HUDEP-2 (cell line): ENCODE data around the gene GTF2I.
"Not testable (repeated sequence)": the region's sequence is repeated elsewhere in the genome, so short reads cannot be mapped to it uniquely, and the experiment has no call there.

Experiments used
- DNase-seq, 76 experiments: peaks; one replicate each; lab custom pipeline; 2025; ENCODE audit not compliant: unreplicated experiment in 76 of 76; lab: John Stamatoyannopoulos, UW

Gene GTF2I

DNA sequence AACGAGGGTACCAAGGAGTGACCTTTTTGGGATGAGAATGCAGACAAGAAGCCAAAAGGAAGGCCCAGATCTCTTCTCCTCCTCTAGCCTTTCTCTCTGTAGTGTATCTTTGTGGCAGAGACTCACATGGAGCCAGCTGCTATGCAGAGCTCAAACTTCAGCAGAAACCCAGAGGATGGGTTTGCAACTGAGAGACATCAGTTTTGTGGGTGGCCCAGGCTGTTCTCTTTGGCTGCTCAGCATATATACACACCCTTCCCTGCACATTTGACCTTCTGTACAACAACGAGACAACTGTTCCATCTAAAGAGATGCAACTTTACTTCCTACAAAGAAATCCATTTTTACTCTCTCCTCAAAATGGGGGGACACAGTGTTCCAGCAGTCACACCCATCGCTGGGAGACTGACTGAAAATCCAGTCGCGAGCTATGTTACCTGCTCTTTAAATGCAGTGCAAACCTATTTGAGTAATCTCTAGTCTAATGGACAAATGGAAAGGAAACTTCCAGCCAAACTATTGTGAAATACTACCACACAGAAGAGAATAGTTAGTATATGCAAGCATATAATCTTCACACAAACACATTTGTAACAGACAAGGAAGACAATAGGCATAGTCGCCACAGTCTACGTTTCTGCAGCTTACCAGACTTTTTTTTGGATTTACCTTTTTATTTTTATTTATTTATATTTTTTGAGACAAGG is 51.2 kb downstream of the GTF2I start:
- no peak for DNase-seq

DNA sequence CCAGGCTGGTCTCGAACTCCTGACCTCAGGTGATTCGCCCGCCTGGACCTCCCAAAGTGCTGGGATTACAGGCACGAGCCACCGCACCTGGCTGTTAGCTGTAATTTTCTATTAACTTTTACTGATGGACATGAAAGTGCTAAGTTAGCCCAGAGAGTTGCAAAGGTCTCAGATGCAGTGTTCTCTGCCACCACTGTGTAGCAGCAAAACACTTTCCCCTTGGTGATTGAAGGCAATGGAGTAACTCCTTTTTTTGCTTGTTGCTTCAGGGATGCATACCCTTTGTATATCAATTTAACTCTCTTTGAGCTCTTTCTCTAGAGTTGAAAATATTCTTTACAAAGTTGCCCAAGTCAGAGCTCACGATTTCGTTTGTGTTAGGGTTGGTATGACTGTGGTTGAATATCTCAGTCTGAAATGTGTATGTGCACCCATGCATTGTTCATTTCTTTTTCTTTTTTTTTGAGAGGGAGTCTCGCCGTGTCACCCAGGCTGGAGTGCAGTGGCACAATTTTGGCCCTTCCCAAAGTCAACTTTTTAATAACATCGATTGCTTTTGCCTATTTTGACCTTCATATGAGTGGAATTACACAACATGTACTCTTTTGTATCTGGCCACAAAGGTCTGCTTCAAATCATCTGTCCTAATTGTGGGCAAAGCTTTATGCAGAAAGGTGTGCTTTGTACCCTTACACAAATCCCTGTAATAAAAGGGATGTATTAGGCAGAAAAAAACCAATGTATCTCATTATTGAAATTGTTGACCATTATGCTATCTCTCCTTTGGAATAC is 52.6 kb downstream of the GTF2I start:
- peak in 1 of 76 experiments; percentile 1 for DNase-seq

DNA sequence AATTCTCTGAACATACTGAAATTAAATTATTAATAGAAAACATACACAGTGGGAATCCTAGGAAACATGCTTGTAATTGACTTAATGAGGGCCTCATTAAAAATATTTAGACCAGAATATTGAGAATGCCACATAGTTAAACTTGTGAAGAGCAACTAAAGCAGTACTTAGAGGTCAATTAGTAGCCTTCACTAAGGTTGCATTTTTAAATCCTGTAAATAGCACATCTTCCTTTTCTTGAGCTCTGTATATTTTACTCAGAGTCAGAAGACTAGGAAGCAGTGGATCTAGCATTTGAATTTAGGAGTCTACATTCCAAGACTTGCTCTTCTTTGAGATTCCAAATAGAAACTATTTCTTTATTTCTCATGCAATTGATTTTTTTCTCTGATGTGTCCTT is 56.0 kb downstream of the GTF2I start:
- DNase-seq: no peak

DNA sequence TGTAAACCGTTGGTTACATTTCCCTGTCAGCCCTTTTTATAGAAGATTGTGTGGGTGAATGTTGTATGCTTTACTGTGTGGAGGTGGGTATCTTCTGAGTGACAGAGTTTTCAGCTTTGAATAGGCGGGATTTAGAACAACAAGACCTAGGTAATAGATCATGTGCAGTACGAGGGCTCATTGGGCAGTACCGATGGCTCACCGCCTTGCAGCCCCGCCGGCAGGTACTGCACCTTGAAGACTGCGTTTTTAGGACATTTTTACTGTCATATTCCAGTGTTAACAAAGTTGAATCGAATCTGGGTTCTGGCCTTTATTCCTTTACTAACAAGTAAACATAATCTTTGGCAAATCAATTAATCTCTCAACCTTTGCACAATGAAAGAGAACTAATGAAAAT is 60.4 kb downstream of the GTF2I start:
- DNase-seq: no peak

DNA sequence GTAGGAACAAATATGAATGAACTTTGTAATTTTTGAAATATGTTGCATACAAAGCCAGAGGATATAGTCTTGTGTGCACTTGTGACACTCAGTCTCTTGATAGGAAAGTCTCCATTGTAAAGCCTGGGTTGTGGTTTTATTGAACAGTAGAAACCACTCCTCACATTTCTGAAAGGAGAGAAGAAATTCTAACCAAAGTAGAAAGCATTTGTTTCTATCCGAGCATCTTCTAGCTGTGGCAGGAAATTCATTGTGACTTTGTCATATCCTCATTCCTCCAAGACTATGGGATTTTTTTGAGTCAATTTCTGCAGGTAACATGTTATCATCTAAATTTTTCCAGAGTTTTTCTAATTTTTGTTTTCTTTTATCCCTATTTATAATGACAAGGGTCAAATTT is 60.8 kb downstream of the GTF2I start:
- DNase-seq: no peak

DNA sequence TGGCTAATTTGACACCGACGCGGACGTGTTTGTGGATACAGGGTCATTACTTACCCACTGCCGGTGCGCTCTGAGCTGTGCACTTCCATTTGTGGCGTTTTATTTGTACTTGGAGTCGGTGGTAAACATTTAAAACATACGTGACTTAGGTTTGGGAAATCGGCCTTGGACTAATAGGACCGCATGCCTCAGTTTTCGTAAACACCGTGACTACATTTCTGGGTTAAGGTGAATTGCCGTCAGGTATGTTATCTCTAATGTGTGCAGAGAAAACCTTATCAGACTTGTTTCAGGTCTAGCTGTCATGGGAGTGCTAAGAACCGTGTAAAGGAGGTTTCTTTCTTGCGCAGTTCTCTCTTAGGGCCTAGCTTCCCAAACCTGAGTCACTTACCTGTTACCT is 64.6 kb downstream of the GTF2I start:
- DNase-seq: no peak

DNA sequence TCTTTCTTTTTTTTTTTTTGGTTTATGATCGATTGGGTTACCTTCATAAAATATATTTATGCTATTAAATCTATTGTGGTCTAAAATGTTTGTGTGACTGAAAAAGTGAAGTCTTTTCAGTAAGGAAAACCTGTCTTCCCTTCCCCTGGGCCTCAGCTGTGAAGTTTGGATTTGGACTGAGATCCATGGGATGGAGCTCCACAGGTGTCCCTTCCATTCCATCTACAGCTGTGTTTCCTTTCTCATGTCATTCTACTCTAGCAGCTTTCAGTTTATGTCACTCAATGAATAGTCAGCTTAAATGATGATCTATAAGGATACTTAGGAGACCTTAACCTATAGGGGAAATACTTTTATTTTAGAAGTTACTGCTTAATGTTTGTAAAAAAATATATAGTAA is 68.3 kb downstream of the GTF2I start:
- DNase-seq: no peak

DNA sequence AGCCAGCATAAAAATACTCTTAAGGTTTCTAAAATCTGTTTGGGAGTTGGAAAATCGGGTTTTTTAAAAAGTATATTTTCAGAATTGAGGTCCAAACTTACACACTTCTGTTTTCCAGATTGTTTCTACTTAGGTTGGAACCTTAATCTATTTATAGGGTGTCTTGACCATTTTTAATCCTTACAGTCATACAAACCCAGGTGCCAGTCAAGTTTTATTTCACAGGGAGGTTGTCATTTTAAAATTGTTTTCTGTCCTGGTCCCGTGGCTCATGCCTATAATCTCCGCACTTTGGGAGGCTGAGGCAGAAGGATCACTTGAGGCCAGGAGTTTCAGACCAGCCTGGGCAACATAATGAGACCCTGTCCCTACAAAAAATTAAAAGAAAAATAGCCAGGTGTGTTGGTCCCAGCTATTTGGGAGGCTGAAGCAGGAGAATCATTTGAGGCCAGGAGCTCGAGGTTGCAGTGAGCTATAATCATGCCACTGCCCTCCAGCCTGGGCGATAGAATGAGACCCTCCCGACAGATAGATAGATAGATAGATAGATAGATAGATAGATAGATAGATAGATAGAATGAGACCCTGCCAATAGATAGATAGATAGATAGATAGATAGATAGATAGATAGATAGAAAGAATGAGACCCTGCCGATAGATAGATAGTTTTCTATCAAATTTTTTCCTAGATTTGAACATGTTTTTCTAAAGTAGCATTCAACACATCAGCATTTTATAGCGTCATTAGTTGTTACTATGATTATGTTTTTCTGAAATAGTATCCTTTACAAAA is 69.0 kb downstream of the GTF2I start:
- DNase-seq: no peak

DNA sequence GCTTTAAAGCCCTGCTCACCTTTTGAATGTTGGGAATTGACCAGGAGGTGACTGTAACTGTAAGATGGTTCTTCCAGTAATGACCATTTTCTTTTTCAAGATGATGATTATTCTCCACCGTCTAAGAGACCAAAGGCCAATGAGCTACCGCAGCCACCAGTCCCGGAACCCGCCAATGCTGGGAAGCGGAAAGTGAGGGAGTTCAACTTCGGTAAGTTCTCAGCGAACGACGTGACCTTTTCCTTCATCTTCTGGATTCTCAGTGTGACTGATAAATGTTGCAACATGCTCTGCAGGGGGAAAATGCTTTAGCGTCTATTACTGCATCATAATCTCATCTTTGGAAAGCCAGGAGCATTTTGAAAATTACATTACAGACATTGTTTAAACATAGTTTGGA is 71.2 kb downstream of the GTF2I start:
- not testable (repeated sequence) for DNase-seq

DNA sequence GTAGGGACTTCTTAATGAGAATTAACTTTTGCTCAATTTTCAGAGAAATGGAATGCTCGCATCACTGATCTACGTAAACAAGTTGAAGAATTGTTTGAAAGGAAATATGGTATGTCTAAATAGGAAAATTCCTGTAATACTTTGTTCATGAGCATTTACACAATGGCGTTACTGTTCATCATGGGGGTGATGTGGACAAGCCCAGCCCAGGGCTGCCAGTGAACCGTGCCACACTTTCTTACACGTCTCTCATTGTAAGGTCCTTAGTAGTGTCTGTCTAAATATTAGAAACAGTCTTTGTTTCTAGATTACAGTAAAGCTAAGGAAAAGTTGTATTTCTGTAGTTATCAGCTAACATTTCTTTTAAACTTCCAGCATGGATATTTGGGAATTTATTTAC is 72.7 kb downstream of the GTF2I start:
- not testable (repeated sequence) for DNase-seq

DNA sequence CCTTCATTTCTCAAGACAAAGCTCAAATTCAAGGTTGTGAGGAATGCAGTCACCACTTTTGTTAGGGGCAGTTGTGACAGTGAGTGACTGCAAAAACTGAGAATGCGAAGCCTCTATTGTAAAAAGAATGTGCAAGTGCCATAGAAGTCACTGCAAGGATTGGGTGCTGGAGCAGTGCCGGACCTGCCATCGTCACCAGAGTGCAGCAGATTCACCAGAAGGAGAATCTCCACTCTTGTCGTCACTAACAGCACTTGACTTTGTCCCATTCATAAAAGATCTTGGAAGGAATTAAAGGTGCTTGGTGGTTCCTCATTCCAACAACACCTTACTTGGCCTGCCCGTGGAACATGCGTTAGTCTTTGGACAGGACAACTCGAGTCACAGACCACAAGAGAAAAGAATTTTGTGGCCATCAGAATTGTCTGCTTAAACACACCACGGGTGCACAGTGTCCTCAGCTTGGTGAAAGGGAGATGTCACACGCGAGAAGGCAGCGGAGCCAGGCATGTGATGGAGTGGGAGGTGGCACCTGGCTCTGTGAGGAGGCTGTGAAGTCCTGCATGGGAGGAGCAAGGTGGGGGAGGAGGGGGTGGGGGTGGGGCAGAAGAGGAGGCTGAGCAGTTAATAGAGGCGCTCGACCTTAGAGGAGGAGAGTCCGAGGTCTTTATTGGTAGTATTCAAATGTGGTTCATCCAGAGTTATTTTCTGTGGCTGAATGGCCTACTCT is 82.6 kb downstream of the GTF2I start:
- not testable (repeated sequence) for DNase-seq

DNA sequence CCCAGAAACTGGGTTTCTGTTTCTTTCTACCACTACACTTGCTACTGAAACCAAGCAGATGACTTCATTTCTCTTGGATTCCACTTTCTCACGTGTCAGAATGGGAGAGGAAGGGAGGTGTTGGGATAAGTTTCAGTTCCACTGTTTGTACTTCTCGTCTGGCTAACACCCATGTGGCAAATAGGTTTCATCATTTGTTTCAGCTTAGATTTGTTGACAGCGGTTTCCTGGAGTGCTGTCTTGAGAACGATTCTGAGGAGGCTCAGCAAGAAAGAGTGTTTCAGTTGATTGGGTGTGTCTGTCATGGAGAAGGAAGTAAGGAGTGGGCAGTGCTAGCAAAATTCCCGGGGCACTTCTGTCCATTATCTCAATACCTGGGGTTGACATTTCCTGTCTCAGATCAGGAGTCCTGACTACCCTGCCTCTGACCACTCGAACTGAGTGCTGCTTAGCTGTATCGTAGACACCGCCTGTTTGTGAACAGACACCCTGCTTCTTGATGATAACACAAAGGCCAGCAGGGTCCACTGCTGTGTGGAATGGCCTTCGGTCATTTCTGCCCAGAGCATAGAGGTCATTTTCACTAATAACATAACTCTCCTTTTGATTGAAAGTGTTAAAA is 86.5 kb downstream of the GTF2I start:
- DNase-seq: not testable (repeated sequence)

DNA sequence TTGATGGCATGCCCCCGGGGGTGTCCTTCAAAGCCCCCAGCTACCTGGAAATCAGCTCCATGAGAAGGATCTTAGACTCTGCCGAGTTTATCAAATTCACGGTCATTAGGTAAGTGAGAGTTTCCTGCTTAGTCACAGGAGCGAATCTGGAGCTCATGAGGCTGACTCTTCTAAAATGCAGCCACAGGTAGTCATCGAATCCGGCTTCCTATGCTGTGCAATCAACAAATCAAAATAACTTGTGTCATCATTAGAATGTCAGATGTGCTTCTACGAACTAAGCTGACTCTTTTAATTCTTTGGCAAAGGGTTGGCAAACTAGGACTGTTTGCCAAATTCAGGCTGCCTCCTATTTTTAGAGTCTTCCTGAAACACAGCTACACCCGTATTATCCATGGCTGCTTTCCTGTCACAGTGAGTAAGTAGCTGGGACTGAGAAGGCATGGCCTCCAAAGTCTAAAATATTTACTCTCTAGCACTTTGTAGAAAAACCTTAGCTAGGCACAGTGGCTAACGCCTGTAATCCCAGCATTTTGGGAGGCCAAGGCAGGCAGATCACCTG is 96.5 kb downstream of the GTF2I start:
- not testable (repeated sequence) for DNase-seq

DNA sequence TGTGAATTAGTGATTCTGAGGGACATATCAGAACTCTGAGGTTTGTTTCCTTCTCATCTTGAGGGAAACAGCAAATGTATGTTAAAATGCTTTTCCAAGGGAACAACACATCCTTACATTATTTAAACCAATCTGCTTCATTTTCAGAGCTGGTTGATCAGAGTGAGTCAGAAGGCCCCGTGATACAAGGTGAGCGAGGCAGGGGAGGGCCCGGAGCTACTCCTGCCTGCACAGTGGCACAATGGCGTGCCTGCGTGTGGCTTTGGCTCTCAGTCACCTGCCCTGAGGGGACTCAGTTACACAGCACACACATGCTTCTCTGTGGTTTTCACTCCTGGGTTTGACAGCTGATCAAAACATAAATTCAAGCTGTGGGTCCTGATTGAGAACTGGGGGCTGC is 99.2 kb downstream of the GTF2I start:
- not testable (repeated sequence) for DNase-seq

DNA sequence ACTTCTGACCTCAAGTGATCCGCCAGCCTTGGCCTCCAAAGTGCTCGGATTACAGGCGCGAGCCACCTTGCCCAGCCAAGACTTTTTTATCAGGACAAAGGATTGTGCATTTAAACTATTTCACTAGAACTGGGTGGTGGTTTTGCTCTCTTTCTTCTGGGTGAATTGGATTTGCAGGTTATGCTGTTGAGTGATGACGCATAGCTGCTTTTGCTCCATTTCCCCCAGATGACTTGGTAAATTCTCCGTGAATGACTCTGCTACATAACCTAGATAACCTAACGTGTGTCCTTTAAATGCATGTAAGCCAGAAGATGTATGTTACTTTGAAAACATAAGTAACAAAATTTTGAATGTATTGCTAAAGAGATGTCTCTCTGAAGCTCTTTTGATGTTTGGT is 100.8 kb downstream of the GTF2I start:
- not testable (repeated sequence) for DNase-seq

DNA sequence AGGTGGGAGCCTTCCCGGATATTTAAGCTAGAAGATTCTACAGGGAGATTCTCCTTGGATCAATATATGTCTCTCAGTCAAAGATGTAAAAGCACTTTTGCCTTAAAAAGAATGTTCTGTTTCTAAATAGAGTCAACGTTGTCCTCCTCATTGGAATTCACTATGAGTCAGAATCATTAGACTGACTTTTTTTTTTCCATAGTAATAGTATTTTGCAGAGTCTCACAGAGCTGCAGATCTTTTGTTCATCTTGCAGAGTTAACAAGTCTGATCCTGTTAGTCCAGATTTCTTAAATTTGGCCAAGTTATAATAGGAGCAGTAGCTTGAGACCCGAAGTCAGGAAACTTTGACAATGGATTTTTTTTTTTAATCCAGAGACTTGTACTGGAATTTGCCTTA is 101.5 kb downstream of the GTF2I start:
- DNase-seq: not testable (repeated sequence)

DNA sequence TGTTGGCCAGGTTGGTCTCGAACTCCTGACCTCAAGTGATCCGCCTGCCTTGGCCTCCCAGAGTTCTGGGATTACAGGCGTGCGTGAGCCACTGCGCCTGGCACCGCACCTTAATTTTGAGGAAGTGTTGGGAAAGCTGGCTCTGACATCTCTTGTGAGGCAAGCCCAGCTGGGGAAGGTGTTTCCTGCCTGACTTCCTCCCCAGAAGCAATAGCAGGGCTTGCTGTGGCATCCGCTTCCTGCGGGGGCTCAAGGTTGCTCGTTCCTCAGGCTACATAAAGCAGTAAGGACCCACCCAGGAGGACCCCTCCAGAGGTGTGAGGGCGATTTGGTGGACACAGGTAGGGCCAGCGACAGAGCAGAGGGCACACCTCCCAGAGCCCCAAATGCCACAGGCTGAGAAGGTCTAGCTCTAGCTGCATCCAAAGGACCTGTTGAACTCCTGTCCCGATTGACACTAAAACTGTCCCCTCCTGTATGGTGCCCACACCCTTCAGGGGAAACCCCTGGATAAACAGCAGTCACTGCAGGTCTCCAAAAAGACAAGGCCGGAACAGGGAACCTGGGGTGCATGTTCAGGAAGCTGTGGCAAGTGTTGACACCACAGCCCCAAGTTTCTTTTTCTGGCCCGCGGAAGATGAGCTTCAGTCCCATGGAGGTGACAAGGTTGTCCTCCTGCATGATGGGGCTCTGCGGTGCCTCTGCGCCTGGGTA is 107.8 kb downstream of the GTF2I start:
- not testable (repeated sequence) for DNase-seq

DNA sequence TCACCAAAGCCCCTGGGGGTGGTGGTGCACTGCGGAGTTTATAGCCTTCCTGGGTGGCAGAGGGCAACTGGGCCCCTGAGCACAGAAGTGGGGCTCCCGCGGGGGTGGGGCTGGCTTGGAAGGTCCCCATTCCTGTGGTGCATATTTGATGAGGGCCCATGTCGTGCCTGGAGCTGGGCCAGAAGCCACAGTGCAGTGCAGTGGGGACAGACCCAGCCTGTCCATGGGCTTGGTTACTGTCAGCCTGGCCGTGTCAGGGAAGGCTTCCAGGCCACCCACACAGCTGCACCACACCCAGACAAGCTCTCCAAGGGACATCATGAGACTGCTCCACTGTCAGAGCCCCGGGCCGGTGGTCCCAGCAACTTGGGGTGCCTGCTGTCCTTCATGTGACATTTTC is 109.0 kb downstream of the GTF2I start:
- DNase-seq: not testable (repeated sequence)

DNA sequence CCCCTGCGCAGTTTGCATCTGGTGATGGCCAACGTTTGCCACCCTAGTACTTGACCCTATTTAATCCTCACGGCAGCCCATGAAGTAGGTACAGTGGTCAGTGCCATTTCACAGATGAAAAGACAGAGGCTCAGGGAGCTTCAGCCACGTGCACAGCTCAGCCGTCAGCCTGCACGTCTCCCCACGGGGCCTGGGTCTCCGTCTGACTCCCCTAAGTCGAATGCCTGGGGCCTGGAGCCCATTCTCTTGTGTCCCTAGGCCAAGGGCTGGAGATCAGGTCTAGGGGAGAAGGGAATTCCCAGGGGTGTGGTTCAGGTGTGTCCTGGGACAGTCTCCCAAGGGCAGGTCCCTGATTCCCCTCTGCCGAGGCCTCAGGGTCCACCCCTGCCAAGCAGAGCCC is 109.5 kb downstream of the GTF2I start:
- not testable (repeated sequence) for DNase-seq
